IMR-90 (cell line): ENCODE measurements around the gene SUB1.

ENCODE experiments used
- BHLHE40 ChIP-seq: fragments of 150-350 bp; IDR thresholded peaks from 2 replicates; pipeline ENCODE4 v1.6.1; 2016; ENCODE audit warnings: mild to moderate bottlenecking, low read depth, low read length
- CHD1 ChIP-seq: IDR thresholded peaks from 2 replicates; pipeline ENCODE4 v1.6.1; 2012; ENCODE audit warnings: low read depth, low read length, improper control_type of control experiment
- MAFK ChIP-seq: IDR thresholded peaks from 2 replicates; pipeline ENCODE4 v1.6.1; 2012; ENCODE audit warnings: low read depth, low read length, improper control_type of control experiment
- MAZ ChIP-seq: IDR thresholded peaks from 2 replicates; pipeline ENCODE4 v1.6.1; 2012; ENCODE audit warnings: low read depth, mild to moderate bottlenecking, low read length, improper control_type of control experiment, moderate library complexity, borderline replicate concordance
- MXI1 ChIP-seq: IDR thresholded peaks from 2 replicates; pipeline ENCODE4 v1.6.1; 2012; ENCODE audit warnings: low read depth, mild to moderate bottlenecking, low read length, moderate library complexity, borderline replicate concordance
- POLR2A ChIP-seq: IDR thresholded peaks from 2 replicates; pipeline ENCODE4 v1.6.1; 2012; ENCODE audit warnings: mild to moderate bottlenecking, low read depth, low read length
- RAD21 ChIP-seq: IDR thresholded peaks from 2 replicates; pipeline ENCODE4 v1.6.1; 2012; ENCODE audit warnings: low read length, improper control_type of control experiment
- RCOR1 ChIP-seq: IDR thresholded peaks from 2 replicates; pipeline ENCODE4 v1.6.1; 2012; ENCODE audit warnings: mild to moderate bottlenecking, low read length, improper control_type of control experiment; ENCODE audit not compliant: insufficient replicate concordance
- RFX5 ChIP-seq: IDR thresholded peaks from 2 replicates; pipeline ENCODE4 v1.8.0; 2012; ENCODE audit warnings: low read depth, mild to moderate bottlenecking, low read length, moderate library complexity
- TF ChIP-seq, protein P1 (sequence below): conservative IDR thresholded peaks from 2 replicates; pipeline ENCODE4 v1.5.1; 2012; ENCODE audit warnings: mild to moderate bottlenecking, low read depth, low read length, improper control_type of control experiment

DNA sequence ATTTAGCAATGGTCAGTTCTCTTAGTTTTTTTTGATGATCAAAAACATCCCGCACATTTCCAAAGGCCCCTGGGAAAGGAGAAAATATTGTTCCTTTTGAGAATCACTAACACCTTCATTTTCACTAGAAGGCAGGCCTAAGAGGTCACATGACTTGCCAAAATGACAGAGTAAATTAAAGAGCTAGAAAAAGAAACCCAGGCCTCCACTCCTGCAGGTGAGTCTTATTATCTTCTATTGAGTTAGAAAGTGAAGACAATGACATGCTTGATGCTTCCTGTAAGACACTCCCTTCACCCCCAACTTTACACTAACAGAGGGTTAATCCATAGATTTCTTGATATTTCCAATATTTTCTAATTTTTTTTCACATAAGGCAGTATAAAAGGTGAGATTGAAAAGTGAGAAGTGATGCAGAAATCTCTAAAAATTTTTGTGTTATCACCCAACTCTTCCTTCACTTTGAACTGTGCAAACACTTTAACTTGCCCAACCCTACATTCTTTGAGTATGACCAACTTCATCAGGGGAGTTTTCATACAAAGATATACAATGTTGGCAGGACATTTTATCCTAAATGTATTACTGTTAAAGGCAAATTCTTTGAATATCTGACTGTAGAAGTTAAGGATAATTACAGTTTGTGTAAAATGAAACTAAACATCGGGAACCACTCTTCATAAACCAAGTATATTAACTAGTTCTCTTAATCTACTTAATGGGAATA lies 57.1 kb downstream of the SUB1 start:
- TF ChIP-seq POLR2A (no peak), MAZ (no peak), MXI1 (no peak), RCOR1 (no peak), RAD21 (no peak), CHD1 (no peak), MAFK (no peak), BHLHE40 (no peak), RFX5 (no peak)
- TF ChIP-seq, protein P1, sequence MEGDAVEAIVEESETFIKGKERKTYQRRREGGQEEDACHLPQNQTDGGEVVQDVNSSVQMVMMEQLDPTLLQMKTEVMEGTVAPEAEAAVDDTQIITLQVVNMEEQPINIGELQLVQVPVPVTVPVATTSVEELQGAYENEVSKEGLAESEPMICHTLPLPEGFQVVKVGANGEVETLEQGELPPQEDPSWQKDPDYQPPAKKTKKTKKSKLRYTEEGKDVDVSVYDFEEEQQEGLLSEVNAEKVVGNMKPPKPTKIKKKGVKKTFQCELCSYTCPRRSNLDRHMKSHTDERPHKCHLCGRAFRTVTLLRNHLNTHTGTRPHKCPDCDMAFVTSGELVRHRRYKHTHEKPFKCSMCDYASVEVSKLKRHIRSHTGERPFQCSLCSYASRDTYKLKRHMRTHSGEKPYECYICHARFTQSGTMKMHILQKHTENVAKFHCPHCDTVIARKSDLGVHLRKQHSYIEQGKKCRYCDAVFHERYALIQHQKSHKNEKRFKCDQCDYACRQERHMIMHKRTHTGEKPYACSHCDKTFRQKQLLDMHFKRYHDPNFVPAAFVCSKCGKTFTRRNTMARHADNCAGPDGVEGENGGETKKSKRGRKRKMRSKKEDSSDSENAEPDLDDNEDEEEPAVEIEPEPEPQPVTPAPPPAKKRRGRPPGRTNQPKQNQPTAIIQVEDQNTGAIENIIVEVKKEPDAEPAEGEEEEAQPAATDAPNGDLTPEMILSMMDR = no peak
